Measurements from ENCODE around the gene BICDL1.

BICDL1 gene

GRCh38 chr12:120110550-120111501, 121.8 kb downstream of the BICDL1 start:
- ATAC-seq (replicated peaks), result peak; percentile 82
- H3K27ac Mint-ChIP-seq, result peak overlapping the region; percentile 88 to 94
- no peaks in the 10 kb centered on the region for H3K9me3 Mint-ChIP-seq
- H3K4me1 Mint-ChIP-seq (ENCODE audit: low read depth in 2 of 2), result peaks cover 59 to 67% of the 10 kb centered on the region in 2 donors
- peak; percentile 33 to 41 (median 41) for DNase-seq
- peaks cover 64% of the 10 kb centered on the region for H3K36me3 Mint-ChIP-seq (ENCODE audit: insufficient read depth)
- H3K4me3 Mint-ChIP-seq, result peak overlapping the region; percentile 77 to 83
- H3K27me3 Mint-ChIP-seq, result no peaks in the 10 kb centered on the region

- Mint-ChIP-seq H3K27me3 (no peaks in the 10 kb centered on the region), H3K36me3 (ENCODE audit: insufficient read depth) (peaks cover 53% of the 10 kb centered on the region), H3K4me3 (peak overlapping the region; percentile 71 to 78), H3K9me3 (no peaks in the 10 kb centered on the region), H3K27ac (peak overlapping the region; percentile 35 to 36), H3K4me1 (ENCODE audit: low read depth in 2 of 2) (peaks cover 63 to 74% of the 10 kb centered on the region in 2 donors)
- no peak for ATAC-seq (replicated peaks)
- DNase-seq, result no peak
Measured at GRCh38 chr12:120115066-120115465, 126.0 kb downstream of the BICDL1 start.

GRCh38 chr12:120115692-120116440, 126.8 kb downstream of the BICDL1 start:
- ATAC-seq (replicated peaks), result no peak
- H3K36me3 Mint-ChIP-seq (ENCODE audit: insufficient read depth), result peaks cover 47% of the 10 kb centered on the region
- DNase-seq, result no peak

GRCh38 chr12:120116441-120116791, 127.4 kb downstream of the BICDL1 start, which contains the start of gene RAB35:
TSS of gene RAB35 (minus strand) at chr12:120116753. CDS start at chr12:120116650, 103 bp downstream.
- ATAC-seq (replicated peaks), result no peak

More at GRCh38 chr12:120115692-120116440, 126.8 kb downstream of the BICDL1 start:
- Mint-ChIP-seq H3K27ac (peak overlapping the region; percentile 35 to 36), H3K9me3 (no peaks in the 10 kb centered on the region), H3K27me3 (no peaks in the 10 kb centered on the region), H3K4me3 (peak overlapping the region; percentile 71 to 78), H3K4me1 (ENCODE audit: low read depth in 2 of 2) (peaks cover 59 to 72% of the 10 kb centered on the region in 2 donors)

GRCh38 chr12:120116792-120117651, 128.0 kb downstream of the BICDL1 start:
- peaks cover 56 to 70% of the 10 kb centered on the region in 2 donors for H3K4me1 Mint-ChIP-seq (ENCODE audit: low read depth in 2 of 2)
- H3K4me3 Mint-ChIP-seq, result peak overlapping the region; percentile 78 to 80
- ATAC-seq (replicated peaks), result peak; percentile 71
- H3K27ac Mint-ChIP-seq, result peak overlapping the region; percentile 83 to 88
- peaks cover 46% of the 10 kb centered on the region for H3K36me3 Mint-ChIP-seq (ENCODE audit: insufficient read depth)
- H3K9me3 Mint-ChIP-seq, result no peaks in the 10 kb centered on the region
- no peaks in the 10 kb centered on the region for H3K27me3 Mint-ChIP-seq
- DNase-seq, result peak; percentile 95 to 97 (median 97)

More at GRCh38 chr12:120116441-120116791, 127.4 kb downstream of the BICDL1 start, which contains the start of gene RAB35:
- DNase-seq, result no peak
- H3K4me3 Mint-ChIP-seq, result peak within 1 kb of the TSS; percentile 78 to 80
- H3K36me3 Mint-ChIP-seq (ENCODE audit: insufficient read depth), result peaks cover 46% of the 10 kb centered on the region
- peak within 1 kb of the TSS; percentile 83 to 88 for H3K27ac Mint-ChIP-seq
- peaks cover 56 to 72% of the 10 kb centered on the region in 2 donors for H3K4me1 Mint-ChIP-seq (ENCODE audit: low read depth in 2 of 2)
- no peaks in the 10 kb centered on the region for H3K9me3 Mint-ChIP-seq
- H3K27me3 Mint-ChIP-seq, result no peaks in the 10 kb centered on the region

- Mint-ChIP-seq H3K4me3 (peak overlapping the region; percentile 78 to 80), H3K27ac (peak overlapping the region; percentile 83 to 88), H3K36me3 (ENCODE audit: insufficient read depth) (peaks cover 39% of the 10 kb centered on the region), H3K27me3 (no peaks in the 10 kb centered on the region), H3K9me3 (no peaks in the 10 kb centered on the region), H3K4me1 (ENCODE audit: low read depth in 2 of 2) (peaks cover 49 to 65% of the 10 kb centered on the region in 2 donors)
- DNase-seq, result no peak
- ATAC-seq (replicated peaks), result no peak
Measured at GRCh38 chr12:120117961-120118320, 128.9 kb downstream of the BICDL1 start.

GRCh38 chr12:120118321-120119061, 129.5 kb downstream of the BICDL1 start:
- H3K4me1 Mint-ChIP-seq (ENCODE audit: low read depth in 2 of 2), result peaks cover 49 to 61% of the 10 kb centered on the region in 2 donors
- no peak for ATAC-seq (replicated peaks)
- peak overlapping the region; percentile 83 to 88 for H3K27ac Mint-ChIP-seq

GRCh38 chr12:120119271-120119973, 130.4 kb downstream of the BICDL1 start:
- no peak for ATAC-seq (replicated peaks)
- peaks cover 30% of the 10 kb centered on the region for H3K36me3 Mint-ChIP-seq (ENCODE audit: insufficient read depth)
- no peaks in the 10 kb centered on the region for H3K9me3 Mint-ChIP-seq
- peak overlapping the region; percentile 29 to 56 for H3K27ac Mint-ChIP-seq
- H3K4me1 Mint-ChIP-seq (ENCODE audit: low read depth in 2 of 2), result peaks cover 55 to 65% of the 10 kb centered on the region in 2 donors
- no peak for DNase-seq
- H3K4me3 Mint-ChIP-seq, result peak overlapping the region in 1 of 2 donors; percentile 78
- no peaks in the 10 kb centered on the region for H3K27me3 Mint-ChIP-seq

More at GRCh38 chr12:120118321-120119061, 129.5 kb downstream of the BICDL1 start:
- no peak for DNase-seq
- Mint-ChIP-seq H3K9me3 (no peaks in the 10 kb centered on the region), H3K27me3 (no peaks in the 10 kb centered on the region), H3K36me3 (ENCODE audit: insufficient read depth) (peaks cover 34% of the 10 kb centered on the region), H3K4me3 (peak overlapping the region; percentile 78 to 80)

- Mint-ChIP-seq H3K9me3 (no peaks in the 10 kb centered on the region), H3K27ac (peak overlapping the region in 1 of 2 donors; percentile 45), H3K4me1 (ENCODE audit: low read depth in 2 of 2) (peaks cover 40 to 49% of the 10 kb centered on the region in 2 donors), H3K4me3 (peak overlapping the region in 1 of 2 donors; percentile 31), H3K27me3 (no peaks in the 10 kb centered on the region), H3K36me3 (ENCODE audit: insufficient read depth) (peaks cover 13% of the 10 kb centered on the region)
- no peak for DNase-seq
- ATAC-seq (replicated peaks), result no peak
Measured at GRCh38 chr12:120121343-120121742, 132.3 kb downstream of the BICDL1 start.

GRCh38 chr12:120121766-120122293, 132.8 kb downstream of the BICDL1 start:
- Mint-ChIP-seq H3K27ac (peak overlapping the region in 1 of 2 donors; percentile 45), H3K27me3 (no peaks in the 10 kb centered on the region), H3K4me3 (peak overlapping the region; percentile 31), H3K9me3 (no peaks in the 10 kb centered on the region), H3K4me1 (ENCODE audit: low read depth in 2 of 2) (peaks cover 40 to 49% of the 10 kb centered on the region in 2 donors), H3K36me3 (ENCODE audit: insufficient read depth) (peaks cover 9% of the 10 kb centered on the region)
- DNase-seq (no peak), ATAC-seq (replicated peaks) (no peak)

GRCh38 chr12:120125029-120125428, 136.0 kb downstream of the BICDL1 start:
- Mint-ChIP-seq H3K9me3 (no peaks in the 10 kb centered on the region), H3K4me3 (no peak overlapping the region), H3K27me3 (no peaks in the 10 kb centered on the region)

More at GRCh38 chr12:120125029-120125428, 136.0 kb downstream of the BICDL1 start:
- Mint-ChIP-seq H3K4me1 (ENCODE audit: low read depth in 2 of 2) (peaks cover 23 to 26% of the 10 kb centered on the region in 2 donors), H3K27ac (peak overlapping the region in 1 of 2 donors; percentile 16), H3K36me3 (ENCODE audit: insufficient read depth) (peaks cover 25% of the 10 kb centered on the region)
- no peak for ATAC-seq (replicated peaks)
- no peak for DNase-seq
